ENCODE measurements around the gene ETS1.

ETS1 gene

DNA sequence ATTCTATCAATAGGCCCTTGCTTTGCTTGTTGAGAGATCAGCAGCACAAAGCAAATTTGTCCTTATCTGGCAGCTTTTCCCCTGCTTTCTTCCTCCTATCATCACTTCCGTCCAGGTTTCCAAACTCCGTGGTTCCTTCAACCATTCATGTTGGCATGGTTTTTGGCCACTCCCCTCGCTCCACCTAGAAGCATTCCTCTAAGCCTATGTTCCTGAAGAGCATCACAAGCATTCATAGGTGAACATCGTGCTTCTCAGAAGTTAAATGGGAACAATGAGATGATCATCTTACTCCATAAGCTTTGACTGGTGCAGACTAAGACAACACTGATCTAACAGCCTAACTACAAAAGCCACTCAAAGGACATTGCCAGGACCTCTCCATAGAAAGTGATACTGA lies 86.3 kb downstream of the ETS1 start:
- TF ChIP-seq, protein P1, sequence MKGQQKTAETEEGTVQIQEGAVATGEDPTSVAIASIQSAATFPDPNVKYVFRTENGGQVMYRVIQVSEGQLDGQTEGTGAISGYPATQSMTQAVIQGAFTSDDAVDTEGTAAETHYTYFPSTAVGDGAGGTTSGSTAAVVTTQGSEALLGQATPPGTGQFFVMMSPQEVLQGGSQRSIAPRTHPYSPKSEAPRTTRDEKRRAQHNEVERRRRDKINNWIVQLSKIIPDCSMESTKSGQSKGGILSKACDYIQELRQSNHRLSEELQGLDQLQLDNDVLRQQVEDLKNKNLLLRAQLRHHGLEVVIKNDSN (IDR thresholded peaks at IDR 0.05), result no peak
- TF ChIP-seq TCF12 (IDR thresholded peaks at IDR 0.05; ENCODE audit: low read depth), result no peak

DNA sequence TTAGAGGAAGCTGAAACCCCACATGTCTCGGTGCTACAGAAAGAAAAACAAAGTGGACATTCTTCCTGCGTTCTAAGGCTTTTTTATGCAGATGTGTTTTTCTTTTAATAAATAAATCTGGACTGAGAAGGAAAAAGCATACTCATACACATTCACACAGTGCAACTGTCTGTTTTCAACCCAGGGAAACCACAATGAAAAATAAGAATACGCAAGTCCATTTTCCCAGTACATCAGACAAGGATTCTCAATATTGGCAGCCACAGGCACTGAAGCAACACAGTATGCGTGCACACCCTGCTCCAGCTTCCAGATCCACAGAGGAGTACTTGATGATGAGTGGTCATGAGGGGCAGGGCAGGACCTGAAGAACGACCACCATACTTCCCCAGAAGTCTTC lies 86.9 kb downstream of the ETS1 start:
- TF ChIP-seq FOXM1 (IDR thresholded peaks at IDR 0.05; ENCODE audit: borderline replicate concordance, low read depth) (no peak), CREB1 (IDR thresholded peaks at IDR 0.05; ENCODE audit: low read depth) (no peak), ZBTB7A (IDR thresholded peaks at IDR 0.05; ENCODE audit: low read depth) (no peak), RAD21 (IDR thresholded peaks at IDR 0.05; ENCODE audit: low read depth) (no peak), TAF1 (IDR thresholded peaks at IDR 0.05; ENCODE audit: low read depth) (no peak), CEBPB (IDR thresholded peaks at IDR 0.05) (no peak), NFIC (IDR thresholded peaks at IDR 0.05) (no peak), EP300 (IDR thresholded peaks at IDR 0.05; ENCODE audit: borderline replicate concordance) (no peak), TCF12 (IDR thresholded peaks at IDR 0.05; ENCODE audit: low read depth) (no peak), EGR1 (IDR thresholded peaks at IDR 0.05) (no peak)
- TF ChIP-seq, protein P2, sequence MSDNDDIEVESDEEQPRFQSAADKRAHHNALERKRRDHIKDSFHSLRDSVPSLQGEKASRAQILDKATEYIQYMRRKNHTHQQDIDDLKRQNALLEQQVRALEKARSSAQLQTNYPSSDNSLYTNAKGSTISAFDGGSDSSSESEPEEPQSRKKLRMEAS (IDR thresholded peaks at IDR 0.05), result no peak
- TF ChIP-seq, protein P1 (IDR thresholded peaks at IDR 0.05), result no peak

DNA sequence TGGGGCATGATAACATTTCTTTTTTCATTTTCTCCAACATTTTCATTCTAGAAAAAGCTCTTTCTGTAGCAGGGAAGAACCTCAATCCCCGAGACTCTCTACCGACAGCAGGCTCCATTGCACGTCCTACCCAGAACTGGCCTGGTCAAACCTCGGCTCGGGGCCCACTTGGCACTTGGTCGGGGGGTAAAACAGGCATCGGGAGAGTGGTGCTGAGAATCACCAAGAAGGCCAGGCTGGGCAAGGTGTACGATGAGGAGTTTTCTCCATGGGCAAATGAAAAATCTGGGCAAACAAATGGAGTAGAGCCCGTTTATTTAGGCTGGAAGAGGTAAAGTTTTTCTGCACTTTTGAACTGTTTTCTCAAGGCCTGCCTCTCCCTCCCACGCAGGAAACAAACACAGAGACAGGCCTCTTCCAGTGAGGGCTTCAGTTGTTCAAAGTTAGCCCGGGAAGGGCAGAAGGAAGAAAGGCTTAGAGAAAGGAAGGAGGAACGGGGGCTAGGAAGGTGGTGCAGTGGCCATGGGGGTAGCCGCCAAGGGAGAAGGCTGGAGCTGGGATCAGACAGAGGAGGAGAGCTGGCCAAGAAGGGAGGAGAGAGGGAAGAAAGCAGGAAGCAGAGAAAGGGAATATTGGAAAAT lies 87.6 kb downstream of the ETS1 start:
- TF ChIP-seq, protein P2 (IDR thresholded peaks at IDR 0.05), result no peak
- TF ChIP-seq TEAD4 (IDR thresholded peaks at IDR 0.05), result no peak
- no peak for TF ChIP-seq ZBTB7A (IDR thresholded peaks at IDR 0.05; ENCODE audit: low read depth)
- TF ChIP-seq CEBPB (IDR thresholded peaks at IDR 0.05), result no peak
- TF ChIP-seq FOXM1 (IDR thresholded peaks at IDR 0.05; ENCODE audit: borderline replicate concordance, low read depth), result no peak
- TF ChIP-seq, protein P3, sequence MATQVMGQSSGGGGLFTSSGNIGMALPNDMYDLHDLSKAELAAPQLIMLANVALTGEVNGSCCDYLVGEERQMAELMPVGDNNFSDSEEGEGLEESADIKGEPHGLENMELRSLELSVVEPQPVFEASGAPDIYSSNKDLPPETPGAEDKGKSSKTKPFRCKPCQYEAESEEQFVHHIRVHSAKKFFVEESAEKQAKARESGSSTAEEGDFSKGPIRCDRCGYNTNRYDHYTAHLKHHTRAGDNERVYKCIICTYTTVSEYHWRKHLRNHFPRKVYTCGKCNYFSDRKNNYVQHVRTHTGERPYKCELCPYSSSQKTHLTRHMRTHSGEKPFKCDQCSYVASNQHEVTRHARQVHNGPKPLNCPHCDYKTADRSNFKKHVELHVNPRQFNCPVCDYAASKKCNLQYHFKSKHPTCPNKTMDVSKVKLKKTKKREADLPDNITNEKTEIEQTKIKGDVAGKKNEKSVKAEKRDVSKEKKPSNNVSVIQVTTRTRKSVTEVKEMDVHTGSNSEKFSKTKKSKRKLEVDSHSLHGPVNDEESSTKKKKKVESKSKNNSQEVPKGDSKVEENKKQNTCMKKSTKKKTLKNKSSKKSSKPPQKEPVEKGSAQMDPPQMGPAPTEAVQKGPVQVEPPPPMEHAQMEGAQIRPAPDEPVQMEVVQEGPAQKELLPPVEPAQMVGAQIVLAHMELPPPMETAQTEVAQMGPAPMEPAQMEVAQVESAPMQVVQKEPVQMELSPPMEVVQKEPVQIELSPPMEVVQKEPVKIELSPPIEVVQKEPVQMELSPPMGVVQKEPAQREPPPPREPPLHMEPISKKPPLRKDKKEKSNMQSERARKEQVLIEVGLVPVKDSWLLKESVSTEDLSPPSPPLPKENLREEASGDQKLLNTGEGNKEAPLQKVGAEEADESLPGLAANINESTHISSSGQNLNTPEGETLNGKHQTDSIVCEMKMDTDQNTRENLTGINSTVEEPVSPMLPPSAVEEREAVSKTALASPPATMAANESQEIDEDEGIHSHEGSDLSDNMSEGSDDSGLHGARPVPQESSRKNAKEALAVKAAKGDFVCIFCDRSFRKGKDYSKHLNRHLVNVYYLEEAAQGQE (IDR thresholded peaks at IDR 0.05; ENCODE audit: low read depth), result no peak
- no peak for TF ChIP-seq TCF12 (IDR thresholded peaks at IDR 0.05; ENCODE audit: low read depth)
- TF ChIP-seq EGR1 (IDR thresholded peaks at IDR 0.05), result no peak
- TF ChIP-seq NFIC (IDR thresholded peaks at IDR 0.05), result no peak
- TF ChIP-seq TAF1 (IDR thresholded peaks at IDR 0.05; ENCODE audit: low read depth), result no peak
- TF ChIP-seq CREB1 (IDR thresholded peaks at IDR 0.05; ENCODE audit: low read depth), result no peak
- TF ChIP-seq EP300 (IDR thresholded peaks at IDR 0.05; ENCODE audit: borderline replicate concordance), result no peak
- no peak for TF ChIP-seq YY1 (IDR thresholded peaks at IDR 0.05; ENCODE audit: low read depth)
- TF ChIP-seq, protein P1 (IDR thresholded peaks at IDR 0.05), result no peak
- TF ChIP-seq RAD21 (IDR thresholded peaks at IDR 0.05; ENCODE audit: low read depth), result no peak

DNA sequence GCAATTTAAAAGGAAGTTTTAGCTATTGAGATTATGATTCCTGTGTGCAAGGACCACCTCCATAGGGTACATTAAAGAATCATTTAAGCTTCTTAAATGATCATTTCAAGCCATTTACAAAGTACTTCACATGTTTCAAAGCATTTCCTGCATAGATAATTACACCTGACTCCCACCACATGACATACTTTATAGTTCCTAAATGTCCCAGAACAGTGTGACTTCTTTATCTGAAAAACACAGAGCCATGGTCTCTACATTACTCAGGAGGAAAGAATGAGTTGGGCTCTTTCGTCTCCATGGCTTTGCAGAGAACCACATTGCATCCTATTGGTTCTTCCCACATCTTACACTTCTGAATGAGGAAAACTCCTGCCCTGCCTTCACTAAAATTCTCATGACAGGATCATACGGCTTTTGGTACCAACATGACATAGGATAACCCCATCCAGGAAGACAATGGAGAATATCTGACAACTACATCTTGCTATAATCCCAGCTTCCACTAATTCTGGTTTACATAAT lies 88.6 kb downstream of the ETS1 start:
- TF ChIP-seq, protein P3 (IDR thresholded peaks at IDR 0.05; ENCODE audit: low read depth), result no peak
- TF ChIP-seq CREB1 (IDR thresholded peaks at IDR 0.05; ENCODE audit: low read depth) (no peak), YY1 (IDR thresholded peaks at IDR 0.05; ENCODE audit: low read depth) (no peak), TAF1 (IDR thresholded peaks at IDR 0.05; ENCODE audit: low read depth) (no peak), EGR1 (IDR thresholded peaks at IDR 0.05) (no peak), TEAD4 (IDR thresholded peaks at IDR 0.05) (no peak), NFIC (IDR thresholded peaks at IDR 0.05) (no peak), FOXM1 (IDR thresholded peaks at IDR 0.05; ENCODE audit: borderline replicate concordance, low read depth) (no peak), TCF12 (IDR thresholded peaks at IDR 0.05; ENCODE audit: low read depth) (no peak), EP300 (IDR thresholded peaks at IDR 0.05; ENCODE audit: borderline replicate concordance) (no peak)
- TF ChIP-seq, protein P1 (IDR thresholded peaks at IDR 0.05), result no peak

DNA sequence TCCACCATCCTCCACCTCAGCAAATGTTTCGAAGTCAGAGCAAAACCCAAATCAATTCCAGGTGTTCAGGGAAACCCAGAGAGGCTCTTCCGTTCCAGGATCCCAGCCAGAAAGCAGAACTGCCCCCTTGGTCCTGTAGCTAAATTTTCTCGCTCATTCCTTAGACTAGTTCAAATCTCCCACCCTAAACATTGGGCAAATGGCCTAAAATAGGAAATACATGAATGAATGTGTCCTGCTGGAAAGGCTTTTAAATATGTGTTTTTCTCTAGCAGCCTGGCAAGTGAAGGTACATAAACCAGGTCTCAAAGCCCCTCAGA lies 89.6 kb downstream of the ETS1 start:
- TF ChIP-seq TCF12 (IDR thresholded peaks at IDR 0.05; ENCODE audit: low read depth) (no peak), NFIC (IDR thresholded peaks at IDR 0.05) (no peak), ZBTB7A (IDR thresholded peaks at IDR 0.05; ENCODE audit: low read depth) (no peak), CEBPB (IDR thresholded peaks at IDR 0.05) (no peak), RAD21 (IDR thresholded peaks at IDR 0.05; ENCODE audit: low read depth) (no peak)
- TF ChIP-seq, protein P3 (IDR thresholded peaks at IDR 0.05; ENCODE audit: low read depth), result no peak

Data from Ishikawa (cell line).